ENCODE measurements around the gene HARS1. TPM values are rescaled to one million over a fixed set of nuclear protein-coding genes. Genes with fewer than 3 reads are reported as not detected.

Gene HARS1
- total and polyA plus RNA-seq, 10 of the 15 experiments (the other 5 are each of a cell fraction or from before 2014, with no cell fraction given) = 12.0 to 93.8 (median 76.9) TPM

DNA sequence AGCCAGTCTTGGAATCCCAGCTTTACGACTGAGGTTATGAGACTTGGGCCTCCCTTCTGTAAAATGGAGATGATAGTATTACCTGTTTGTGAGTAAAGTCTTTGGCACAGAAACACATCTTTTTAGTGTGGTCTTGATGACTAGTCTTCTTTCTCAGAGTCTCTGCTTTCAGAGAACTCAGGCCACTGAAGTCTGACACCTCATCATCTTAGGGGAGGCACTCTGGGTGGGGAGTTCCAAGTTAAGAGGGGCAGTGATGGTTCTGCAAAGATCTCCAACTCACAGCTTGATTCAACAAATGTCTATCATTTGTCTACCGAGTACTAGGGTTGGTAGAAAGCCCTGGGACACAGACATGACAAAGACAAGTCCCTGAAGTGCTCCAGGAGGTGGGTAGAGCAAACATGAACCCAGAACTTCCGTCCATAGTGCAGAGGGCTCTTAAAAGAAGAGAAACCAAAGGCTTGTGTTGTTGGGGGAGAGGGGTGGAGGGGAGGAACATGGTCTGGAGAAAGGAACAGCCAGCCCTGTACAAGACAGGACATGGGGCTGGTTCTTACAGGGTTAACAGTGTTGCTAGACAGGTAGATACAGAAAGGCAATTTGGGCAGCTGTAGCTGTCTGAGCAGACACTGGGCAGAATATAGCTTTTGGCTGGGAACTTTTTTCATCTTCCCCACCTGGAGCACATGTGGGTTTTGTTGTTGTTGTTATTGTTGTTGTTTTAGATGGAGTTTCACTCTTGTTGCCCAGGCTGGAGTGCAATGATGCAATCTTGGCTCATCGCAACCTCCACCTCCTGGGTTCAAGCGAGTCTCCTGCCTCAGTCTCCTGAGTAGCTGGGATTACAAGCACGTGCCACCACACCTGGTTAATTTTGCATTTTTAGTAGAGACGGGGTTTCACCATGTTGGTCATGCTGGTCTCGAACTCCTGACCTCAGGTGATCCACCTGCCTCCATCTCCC lies 55.6 kb downstream of the HARS1 start (continued):
- TF ChIP-seq ZNF207 (IDR thresholded peaks at IDR 0.05; ENCODE audit: borderline replicate concordance) (no peak), LARP7 (IDR thresholded peaks at IDR 0.05) (no peak), E2F4 (IDR thresholded peaks at IDR 0.05; ENCODE audit: low read depth, low read length) (no peak), BRCA1 (IDR thresholded peaks at IDR 0.05; ENCODE audit: low read depth, low read length) (no peak), NR2F1 (conservative IDR thresholded peaks at IDR 0.05) (no peak), NR2C2 (IDR thresholded peaks at IDR 0.05; ENCODE audit: borderline replicate concordance, control insufficient read depth, insufficient read length, low read depth) (no peak), TCF3 (IDR thresholded peaks at IDR 0.05; ENCODE audit: borderline replicate concordance, insufficient read depth, low read depth, low read length) (no peak), EP300 (IDR thresholded peaks at IDR 0.05; ENCODE audit: borderline replicate concordance in 1 of 2, control insufficient read depth in 1 of 2, low read depth in 2 of 2, low read length in 2 of 2) (no peak), BMI1 (IDR thresholded peaks at IDR 0.05; ENCODE audit: borderline replicate concordance) (no peak), MEF2B (IDR thresholded peaks at IDR 0.05; ENCODE audit: partially characterized antibody, poor library complexity, severe bottlenecking) (no peak)

All from GM12878 (cell line).